ENCODE data around the gene ZBTB22.

DNA sequence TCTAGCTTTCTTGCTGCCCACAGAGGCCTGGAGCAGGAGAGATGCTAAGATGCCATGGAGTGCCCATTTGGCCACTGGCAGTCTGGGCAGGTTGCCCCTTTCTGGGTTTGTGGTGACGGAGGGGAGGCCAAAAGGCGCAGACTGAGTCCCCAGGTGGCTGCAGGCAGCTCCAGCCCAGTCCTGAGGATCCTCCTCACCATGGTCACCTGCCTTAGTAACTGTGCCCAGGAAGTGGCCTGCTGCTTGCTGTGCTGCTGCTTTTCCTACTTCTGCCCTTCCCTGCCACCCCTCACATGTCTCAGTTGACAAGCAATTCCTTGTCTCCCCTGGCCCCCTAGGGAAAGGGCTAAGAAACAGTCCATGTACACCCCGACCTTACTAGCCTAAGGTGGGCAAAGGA is 38.8 kb upstream of the ZBTB22 start:
- TF ChIP-seq, protein P1, sequence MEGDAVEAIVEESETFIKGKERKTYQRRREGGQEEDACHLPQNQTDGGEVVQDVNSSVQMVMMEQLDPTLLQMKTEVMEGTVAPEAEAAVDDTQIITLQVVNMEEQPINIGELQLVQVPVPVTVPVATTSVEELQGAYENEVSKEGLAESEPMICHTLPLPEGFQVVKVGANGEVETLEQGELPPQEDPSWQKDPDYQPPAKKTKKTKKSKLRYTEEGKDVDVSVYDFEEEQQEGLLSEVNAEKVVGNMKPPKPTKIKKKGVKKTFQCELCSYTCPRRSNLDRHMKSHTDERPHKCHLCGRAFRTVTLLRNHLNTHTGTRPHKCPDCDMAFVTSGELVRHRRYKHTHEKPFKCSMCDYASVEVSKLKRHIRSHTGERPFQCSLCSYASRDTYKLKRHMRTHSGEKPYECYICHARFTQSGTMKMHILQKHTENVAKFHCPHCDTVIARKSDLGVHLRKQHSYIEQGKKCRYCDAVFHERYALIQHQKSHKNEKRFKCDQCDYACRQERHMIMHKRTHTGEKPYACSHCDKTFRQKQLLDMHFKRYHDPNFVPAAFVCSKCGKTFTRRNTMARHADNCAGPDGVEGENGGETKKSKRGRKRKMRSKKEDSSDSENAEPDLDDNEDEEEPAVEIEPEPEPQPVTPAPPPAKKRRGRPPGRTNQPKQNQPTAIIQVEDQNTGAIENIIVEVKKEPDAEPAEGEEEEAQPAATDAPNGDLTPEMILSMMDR (optimal IDR thresholded peaks at IDR 0.05 in 1 of 3, IDR thresholded peaks at IDR 0.05 in 1 of 3, conservative IDR thresholded peaks at IDR 0.05 in 1 of 3; ENCODE audit: extremely low read depth in 1 of 3, insufficient read depth in 2 of 3, low read length in 3 of 3), result no peak
- no peak for TF ChIP-seq EZH2 (IDR thresholded peaks at IDR 0.05; ENCODE audit: low read length)
